Measurements from ENCODE around the gene DNAJC5G.
"Not testable (repeated sequence)": the region's sequence is repeated elsewhere in the genome, so short reads cannot be mapped to it uniquely, and the experiment has no call there.

Gene DNAJC5G

GRCh38 chr2:27255187-27255586 lies 20.0 kb upstream of the DNAJC5G start:
- DNase-seq = no peak

- DNase-seq = no peak
These were observed 19.6 kb upstream of the DNAJC5G start for GRCh38 chr2:27255660-27256059.

- no peak for DNase-seq
These were observed 18.3 kb upstream of the DNAJC5G start for GRCh38 chr2:27256855-27257454.

GRCh38 chr2:27258051-27258450 lies 17.2 kb upstream of the DNAJC5G start:
- DNase-seq = no peak

GRCh38 chr2:27261241-27261925 lies 13.8 kb upstream of the DNAJC5G start:
- DNase-seq = no peak

- no peak for DNase-seq
These were observed 13.3 kb upstream of the DNAJC5G start for GRCh38 chr2:27261926-27262298.

GRCh38 chr2:27262379-27263286 lies 12.6 kb upstream of the DNAJC5G start, which contains the start of gene SLC30A3:
Gene SLC30A3 (minus strand): TSS chr2:27263047. CDS start chr2:27262906, 141 bp downstream.
- DNase-seq = peak in 1 of 4 experiments; percentile 47

- DNase-seq = no peak
These were observed 11.7 kb upstream of the DNAJC5G start for GRCh38 chr2:27263287-27264252.

- no peak for DNase-seq
These were observed 10.9 kb upstream of the DNAJC5G start for GRCh38 chr2:27264253-27264752.

GRCh38 chr2:27264753-27265535 lies 10.3 kb upstream of the DNAJC5G start:
- DNase-seq = peak in 3 of 4 experiments; percentile 21 to 48 (median 21)

- DNase-seq = no peak
These were observed 9.7 kb upstream of the DNAJC5G start for GRCh38 chr2:27265536-27265870.

GRCh38 chr2:27268296-27268695 lies 6.9 kb upstream of the DNAJC5G start:
- not testable (repeated sequence) for DNase-seq

- DNase-seq = no peak
These were observed 5.1 kb upstream of the DNAJC5G start for GRCh38 chr2:27270131-27270530.

- DNase-seq = no peak
These were observed 4.6 kb upstream of the DNAJC5G start for GRCh38 chr2:27270670-27271069.

- DNase-seq = no peak
These were observed 3.4 kb upstream of the DNAJC5G start for GRCh38 chr2:27271631-27272340.

- not testable (repeated sequence) for DNase-seq
These were observed 2.4 kb upstream of the DNAJC5G start for GRCh38 chr2:27272537-27273522.

GRCh38 chr2:27278010-27278409 lies 2.8 kb downstream of the DNAJC5G start:
- no peak for DNase-seq

GRCh38 chr2:27280826-27281225 lies 5.6 kb downstream of the DNAJC5G start:
- no peak for DNase-seq

- no peak for DNase-seq
These were observed 6.2 kb downstream of the DNAJC5G start for GRCh38 chr2:27281442-27281841.

Measured in activated naive CD4-positive, alpha-beta T cell (primary cell).